ENCODE results near the gene NBEA. TPM values are rescaled to one million over a fixed set of nuclear protein-coding genes. Genes with fewer than 3 reads are reported as not detected.

Gene NBEA
- total RNA-seq, 2 donors from 2014 or later = 15.2 to 15.9 TPM

DNA sequence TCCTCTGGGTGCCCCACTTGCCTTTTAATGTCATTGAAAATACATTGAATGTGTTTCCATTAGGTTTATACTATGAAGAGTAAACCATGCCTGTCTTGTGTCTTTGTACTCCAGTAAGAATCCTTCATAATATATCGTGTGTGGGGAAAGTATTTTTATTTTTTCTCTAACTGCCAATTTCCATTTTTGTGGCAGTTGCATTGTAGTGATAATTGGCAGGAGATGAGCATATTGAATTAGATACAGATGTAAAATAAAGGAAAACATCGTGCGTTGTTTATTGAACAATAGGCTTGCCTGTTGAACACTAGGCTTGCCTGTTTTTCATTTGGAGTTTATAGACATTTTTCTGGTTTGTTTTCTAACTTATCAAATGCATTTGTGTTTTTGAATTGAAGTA is 218.8 kb downstream of the NBEA start:
- Mint-ChIP-seq H3K27me3 (ENCODE audit: insufficient read depth) (no peaks in the 10 kb centered on the region), H3K9me3 (no peaks in the 10 kb centered on the region), H3K4me3 (no peak overlapping the region), H3K36me3 (ENCODE audit: low read depth) (peaks cover 3% of the 10 kb centered on the region), H3K27ac (no peak overlapping the region), H3K4me1 (no peaks in the 10 kb centered on the region)
- no peaks in the 10 kb centered on the region for H3K9me3 ChIP-seq (ENCODE audit: control insufficient read depth, low read length)
- no peak overlapping the region for H3K4me3 ChIP-seq (ENCODE audit: low read length)
- H3K27ac ChIP-seq (ENCODE audit: low read depth, low read length) = no peak overlapping the region
- H3K27me3 ChIP-seq (ENCODE audit: control insufficient read depth, insufficient read depth, low read length, poor library complexity, severe bottlenecking) = no peaks in the 10 kb centered on the region
- H3K4me1 ChIP-seq (ENCODE audit: control insufficient read depth, insufficient read depth, low read length) = no peaks in the 10 kb centered on the region
- no peak overlapping the region for H3K9ac ChIP-seq (ENCODE audit: extremely low read depth, low read length, poor library complexity, severe bottlenecking)
- DNase-seq = no peak
- 93 to 100% methylated on average over 2 to 3 of the region's 3 CpGs for WGBS, 2 experiments (ENCODE audit: insufficient coverage in 1 of 2, insufficient read length in 1 of 2)
- TF ChIP-seq, protein P1, sequence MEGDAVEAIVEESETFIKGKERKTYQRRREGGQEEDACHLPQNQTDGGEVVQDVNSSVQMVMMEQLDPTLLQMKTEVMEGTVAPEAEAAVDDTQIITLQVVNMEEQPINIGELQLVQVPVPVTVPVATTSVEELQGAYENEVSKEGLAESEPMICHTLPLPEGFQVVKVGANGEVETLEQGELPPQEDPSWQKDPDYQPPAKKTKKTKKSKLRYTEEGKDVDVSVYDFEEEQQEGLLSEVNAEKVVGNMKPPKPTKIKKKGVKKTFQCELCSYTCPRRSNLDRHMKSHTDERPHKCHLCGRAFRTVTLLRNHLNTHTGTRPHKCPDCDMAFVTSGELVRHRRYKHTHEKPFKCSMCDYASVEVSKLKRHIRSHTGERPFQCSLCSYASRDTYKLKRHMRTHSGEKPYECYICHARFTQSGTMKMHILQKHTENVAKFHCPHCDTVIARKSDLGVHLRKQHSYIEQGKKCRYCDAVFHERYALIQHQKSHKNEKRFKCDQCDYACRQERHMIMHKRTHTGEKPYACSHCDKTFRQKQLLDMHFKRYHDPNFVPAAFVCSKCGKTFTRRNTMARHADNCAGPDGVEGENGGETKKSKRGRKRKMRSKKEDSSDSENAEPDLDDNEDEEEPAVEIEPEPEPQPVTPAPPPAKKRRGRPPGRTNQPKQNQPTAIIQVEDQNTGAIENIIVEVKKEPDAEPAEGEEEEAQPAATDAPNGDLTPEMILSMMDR (conservative IDR thresholded peaks at IDR 0.05) = no peak
- H3K36me3 ChIP-seq (ENCODE audit: control insufficient read depth, insufficient read depth, low read length) = no peaks in the 10 kb centered on the region

DNA sequence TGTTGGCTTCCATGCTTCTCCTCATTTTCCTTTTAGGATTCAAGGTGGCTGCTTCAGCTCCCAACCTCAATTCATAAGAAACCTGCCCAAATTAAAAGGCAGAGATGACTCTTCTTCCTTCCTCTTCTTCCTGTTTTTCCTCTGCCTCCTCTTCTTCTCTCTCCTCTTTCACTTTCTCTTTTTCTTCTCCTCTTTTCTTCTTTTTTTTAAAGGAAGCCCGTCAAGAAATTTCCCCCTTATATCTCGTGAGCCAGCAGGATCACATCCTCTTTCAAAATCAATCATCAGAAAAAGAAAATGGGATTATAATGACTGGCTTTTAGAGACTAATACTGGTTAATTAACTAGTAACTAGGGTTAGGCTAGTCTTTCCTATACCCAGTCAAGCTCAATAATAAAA is 220.3 kb downstream of the NBEA start:
- H3K36me3 Mint-ChIP-seq (ENCODE audit: low read depth) = peaks cover 3% of the 10 kb centered on the region
- H3K4me1 ChIP-seq (ENCODE audit: control insufficient read depth, insufficient read depth, low read length) = no peaks in the 10 kb centered on the region
- no peak overlapping the region for H3K27ac Mint-ChIP-seq
- H3K36me3 ChIP-seq (ENCODE audit: control insufficient read depth, insufficient read depth, low read length) = no peaks in the 10 kb centered on the region
- no peak overlapping the region for H3K27ac ChIP-seq (ENCODE audit: low read depth, low read length)
- no peak overlapping the region for H3K4me3 ChIP-seq (ENCODE audit: low read length)
- H3K27me3 Mint-ChIP-seq (ENCODE audit: insufficient read depth) = no peaks in the 10 kb centered on the region
- no peaks in the 10 kb centered on the region for H3K9me3 ChIP-seq (ENCODE audit: control insufficient read depth, low read length)
- H3K9ac ChIP-seq (ENCODE audit: extremely low read depth, low read length, poor library complexity, severe bottlenecking) = no peak overlapping the region
- TF ChIP-seq, protein P1 (conservative IDR thresholded peaks at IDR 0.05) = no peak
- no peaks in the 10 kb centered on the region for H3K27me3 ChIP-seq (ENCODE audit: control insufficient read depth, insufficient read depth, low read length, poor library complexity, severe bottlenecking)
- H3K4me3 Mint-ChIP-seq = no peak overlapping the region
- WGBS, 2 experiments (ENCODE audit: insufficient coverage in 1 of 2, insufficient read length in 1 of 2) = 88% methylated on average over 1 of the region's 2 CpGs; no CpG with 5 or more reads in 1 of the 2 experiments
- no peaks in the 10 kb centered on the region for H3K4me1 Mint-ChIP-seq
- no peak for DNase-seq
- H3K9me3 Mint-ChIP-seq = no peaks in the 10 kb centered on the region

DNA sequence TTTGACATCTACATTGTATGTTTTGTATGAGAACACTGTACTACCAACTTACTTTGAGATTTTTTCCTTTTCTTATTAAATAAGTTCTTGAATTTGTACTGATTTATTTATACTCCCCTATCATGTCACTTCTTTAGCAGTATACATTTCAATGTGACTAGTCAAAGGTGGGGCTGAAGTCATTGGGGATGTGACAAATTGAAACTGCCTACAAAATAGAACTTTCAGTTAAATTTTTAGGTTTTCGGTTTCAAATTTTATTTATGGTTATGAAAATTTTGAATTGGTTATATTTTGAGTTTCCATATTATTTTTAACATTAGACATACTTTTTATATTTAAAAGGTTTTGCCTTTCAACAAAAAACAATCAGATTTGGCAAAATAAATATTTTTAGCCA is 221.6 kb downstream of the NBEA start:
- Mint-ChIP-seq H3K27ac (no peak overlapping the region), H3K27me3 (ENCODE audit: insufficient read depth) (no peaks in the 10 kb centered on the region), H3K36me3 (ENCODE audit: low read depth) (peaks cover 3% of the 10 kb centered on the region), H3K4me1 (no peaks in the 10 kb centered on the region), H3K9me3 (no peaks in the 10 kb centered on the region), H3K4me3 (no peak overlapping the region)
- H3K9me3 ChIP-seq (ENCODE audit: control insufficient read depth, low read length) = no peaks in the 10 kb centered on the region
- H3K4me1 ChIP-seq (ENCODE audit: control insufficient read depth, insufficient read depth, low read length) = no peaks in the 10 kb centered on the region
- no peaks in the 10 kb centered on the region for H3K36me3 ChIP-seq (ENCODE audit: control insufficient read depth, insufficient read depth, low read length)
- H3K27ac ChIP-seq (ENCODE audit: low read depth, low read length) = no peak overlapping the region
- no peak for DNase-seq
- H3K4me3 ChIP-seq (ENCODE audit: low read length) = no peak overlapping the region
- WGBS, 2 experiments (ENCODE audit: insufficient coverage in 1 of 2, insufficient read length in 1 of 2) = no CpG with 5 or more reads among the region's 1 CpG
- H3K27me3 ChIP-seq (ENCODE audit: control insufficient read depth, insufficient read depth, low read length, poor library complexity, severe bottlenecking) = no peaks in the 10 kb centered on the region
- no peak overlapping the region for H3K9ac ChIP-seq (ENCODE audit: extremely low read depth, low read length, poor library complexity, severe bottlenecking)
- TF ChIP-seq, protein P1 (conservative IDR thresholded peaks at IDR 0.05) = no peak
